DOHH2 (cell line): Measurements from ENCODE around the gene NAP1L4.

Experiments
- H3F3A ChIP-seq: fragments of 200-600 bp; sonication (generic), shearing (Covaris generic); 2 replicates; pipeline ENCODE4 v1.6.0; 2016; ENCODE audit warnings: antibody characterized with exemption, mild to moderate bottlenecking; ENCODE audit not compliant: control insufficient read depth, insufficient read depth
- H3K27ac ChIP-seq: fragments of 200-600 bp; sonication (generic); 2 replicates; pipeline ENCODE4 v1.5.1; 2014; ENCODE audit warnings: low read depth, mild to moderate bottlenecking, low read length, moderate library complexity
- H3K27me3 ChIP-seq: fragments of 200-600 bp; sonication (generic); 2 replicates; pipeline ENCODE4 v1.6.1; 2014; ENCODE audit warnings: mild to moderate bottlenecking, low read length, mixed read lengths; ENCODE audit not compliant: control insufficient read depth
- H3K36me3 ChIP-seq: fragments of 200-600 bp; sonication (generic); 2 replicates; pipeline ENCODE4 v1.6.1; 2014; ENCODE audit warnings: mild to moderate bottlenecking, low read length, moderate library complexity, mixed read lengths; ENCODE audit not compliant: control insufficient read depth
- H3K4me1 ChIP-seq: fragments of 200-600 bp; sonication (generic); 2 replicates; pipeline ENCODE4 v1.6.1; 2014; ENCODE audit warnings: mild to moderate bottlenecking, low read length, mixed read lengths; ENCODE audit not compliant: control insufficient read depth
- H3K4me2 ChIP-seq: fragments of 200-600 bp; sonication (generic); 2 replicates; pipeline ENCODE4 v1.6.0; 2014; ENCODE audit warnings: mild to moderate bottlenecking, low read length, moderate library complexity
- H3K4me3 ChIP-seq: fragments of 200-600 bp; sonication (generic); 2 replicates; pipeline ENCODE4 v1.5.1; 2014; ENCODE audit warnings: mild to moderate bottlenecking, low read length, mixed read lengths
- H3K79me2 ChIP-seq: fragments of 200-600 bp; sonication (generic); 2 replicates; pipeline ENCODE4 v1.6.1; 2014; ENCODE audit warnings: mild to moderate bottlenecking, low read length, mixed read lengths; ENCODE audit not compliant: control insufficient read depth
- H3K9me2 ChIP-seq: fragments of 200-600 bp; sonication (generic); replicated peaks from 2 replicates; pipeline ENCODE4 v1.6.1; 2014; ENCODE audit warnings: mild to moderate bottlenecking, low read length, mixed read lengths; ENCODE audit not compliant: control insufficient read depth
- H3K9me3 ChIP-seq: fragments of 200-600 bp; sonication (generic); 2 replicates; pipeline ENCODE4 v1.6.1; 2014; ENCODE audit warnings: antibody characterized with exemption, low read length, mixed read lengths; ENCODE audit not compliant: control insufficient read depth, insufficient read depth
- H4K20me1 ChIP-seq: fragments of 200-600 bp; sonication (generic); 2 replicates; pipeline ENCODE4 v1.6.0; 2014; ENCODE audit warnings: low read depth, mild to moderate bottlenecking, antibody characterized with exemption, low read length, moderate library complexity; ENCODE audit not compliant: control insufficient read depth, insufficient read depth
- CTCF ChIP-seq: fragments of 200-600 bp; sonication (generic); IDR thresholded peaks from one replicate; pipeline ENCODE4 v1.5.1; 2014; ENCODE audit warnings: antibody characterized with exemption, mild to moderate bottlenecking, low read depth, low read length; ENCODE audit not compliant: poor library complexity, severe bottlenecking
- EZH2phosphoT487 ChIP-seq: fragments of 200-600 bp; sonication (generic); IDR thresholded peaks from 2 replicates; pipeline ENCODE4 v1.6.1; 2017; ENCODE audit warnings: borderline replicate concordance, mild to moderate bottlenecking, antibody characterized with exemption, low read length, moderate library complexity, mixed read lengths

The NAP1L4 gene

DNA sequence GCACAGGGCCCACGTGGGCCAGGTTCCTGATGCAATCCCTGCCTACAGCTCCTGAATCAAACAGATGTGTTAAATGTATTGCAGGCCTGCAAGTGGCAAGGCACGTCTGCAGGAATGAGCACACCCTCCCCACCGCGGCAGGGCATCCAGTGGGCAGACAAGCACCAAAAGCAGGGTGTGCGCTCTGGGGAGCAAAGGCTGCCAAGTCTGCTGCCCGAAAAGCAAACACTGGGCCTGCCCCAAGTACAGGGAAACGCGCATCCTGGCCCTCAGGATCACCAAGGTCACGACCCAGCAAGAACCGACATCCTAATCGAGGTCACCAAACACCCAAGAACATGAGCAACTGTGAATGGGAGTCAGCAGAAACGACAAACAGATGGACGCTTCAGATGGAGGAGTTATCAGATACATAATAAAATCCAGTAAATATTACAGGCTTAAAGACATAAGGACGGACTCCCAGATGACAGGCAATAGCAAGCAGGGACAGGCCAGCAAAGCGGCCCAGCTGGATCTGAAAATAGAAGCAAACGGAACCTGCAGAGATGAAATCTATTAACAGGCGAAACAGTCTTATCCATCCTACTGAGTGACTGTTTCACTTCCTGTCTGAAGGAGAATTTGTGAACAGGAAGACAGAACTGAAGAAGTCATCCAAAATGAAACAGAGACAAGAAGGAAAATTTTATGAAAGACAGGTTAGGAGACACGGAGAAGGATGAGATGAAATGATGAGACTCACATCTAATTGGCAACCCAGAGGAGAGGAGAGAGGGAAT, 38.4 kb upstream of the NAP1L4 start:
- H3K4me2 ChIP-seq, result peak overlapping the region; percentile 73

DNA sequence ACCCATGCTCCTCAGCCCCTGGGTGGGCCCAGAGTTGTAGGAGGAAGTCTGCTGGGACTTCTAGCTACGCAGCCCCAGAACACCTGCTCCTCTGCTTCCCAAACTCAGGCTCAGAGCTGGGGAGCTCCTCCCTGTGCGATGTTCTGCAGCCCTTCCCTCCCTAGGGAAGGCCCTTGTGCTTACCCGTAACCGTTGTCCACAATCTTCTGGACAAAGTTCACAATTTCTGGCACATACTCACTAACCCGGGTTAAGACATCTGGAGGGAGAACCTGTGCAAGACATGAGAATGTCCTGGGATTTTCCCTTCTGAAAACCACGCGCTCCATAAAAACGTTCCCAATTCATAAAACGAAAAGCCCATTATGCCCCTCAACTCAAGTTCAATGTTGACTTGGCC, 36.7 kb upstream of the NAP1L4 start:
- Histone ChIP-seq H3K27ac (no peak overlapping the region), H3K9me3 (no peaks in the 10 kb centered on the region), H3K79me2 (peaks cover 23% of the 10 kb centered on the region), H3K4me3 (no peak overlapping the region), H3F3A (peaks cover 19% of the 10 kb centered on the region), H3K4me2 (no peak overlapping the region), H3K36me3 (peaks cover 64% of the 10 kb centered on the region), H3K4me1 (peaks cover 44% of the 10 kb centered on the region), H4K20me1 (no peaks in the 10 kb centered on the region), H3K9me2 (no peaks in the 10 kb centered on the region; the same call in 1 of the 2 replicates), H3K27me3 (no peaks in the 10 kb centered on the region)
- TF ChIP-seq EZH2phosphoT487 (no peak), CTCF (no peak)

More for the DNA sequence above, 38.4 kb upstream of the NAP1L4 start:
- Histone ChIP-seq H3K9me3 (no peaks in the 10 kb centered on the region), H3F3A (peaks cover 25% of the 10 kb centered on the region), H3K9me2 (no peaks in the 10 kb centered on the region; the same call in 1 of the 2 replicates), H4K20me1 (no peaks in the 10 kb centered on the region), H3K4me1 (peaks cover 57% of the 10 kb centered on the region), H3K27me3 (no peaks in the 10 kb centered on the region), H3K4me3 (peak overlapping the region; percentile 65), H3K27ac (peak overlapping the region; percentile 80), H3K79me2 (peaks cover 23% of the 10 kb centered on the region), H3K36me3 (peaks cover 67% of the 10 kb centered on the region)
- TF ChIP-seq EZH2phosphoT487, result no peak
- TF ChIP-seq CTCF, result no peak

DNA sequence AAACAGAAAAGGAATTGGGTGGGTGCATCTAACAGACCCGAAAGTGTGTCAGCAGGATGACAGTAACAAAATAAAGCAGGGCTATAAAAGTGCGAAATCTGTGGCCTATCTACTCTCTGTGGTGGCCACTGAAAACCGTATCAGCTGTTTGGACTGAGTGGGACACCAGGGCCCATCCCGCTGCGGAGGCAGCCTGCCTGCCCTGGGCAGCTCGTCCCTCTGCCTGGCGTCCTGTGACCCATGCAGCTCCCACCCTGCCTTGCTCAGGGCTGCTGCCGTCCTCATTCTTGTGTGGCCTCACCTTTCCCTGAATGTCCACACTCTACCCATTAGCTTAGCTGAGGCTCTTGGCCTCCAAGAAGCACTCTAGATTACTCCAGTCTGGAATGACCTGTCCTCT, 34.7 kb upstream of the NAP1L4 start:
- Histone ChIP-seq H3K27me3 (no peaks in the 10 kb centered on the region), H3K79me2 (peaks cover 16% of the 10 kb centered on the region), H3K4me2 (no peak overlapping the region), H3K36me3 (peaks cover 49% of the 10 kb centered on the region), H3K9me2 (no peaks in the 10 kb centered on the region; the same call in 1 of the 2 replicates), H3K4me3 (no peak overlapping the region), H3F3A (peaks cover 10% of the 10 kb centered on the region), H3K4me1 (peaks cover 37% of the 10 kb centered on the region), H3K27ac (no peak overlapping the region), H4K20me1 (no peaks in the 10 kb centered on the region), H3K9me3 (no peaks in the 10 kb centered on the region)
- no peak for TF ChIP-seq CTCF
- TF ChIP-seq EZH2phosphoT487, result no peak
